HEK293T (cell line): Measurements from ENCODE around the gene SLITRK3.
A peak's percentile ranks its signal among the peaks of the same experiment; 100 is the strongest.

Experiments
- BHLHE40 ChIP-seq: fragments of 450-650 bp; IDR thresholded peaks from 2 replicates; pipeline ENCODE4 v1.6.1; 2016; ENCODE audit warnings: mild to moderate bottlenecking, moderate library complexity, borderline replicate concordance
- ELF4 ChIP-seq: fragments of 450-650 bp; IDR thresholded peaks from 2 replicates; pipeline ENCODE4 v1.6.1; 2017; ENCODE audit warnings: antibody characterized with exemption
- FOXK2 ChIP-seq: fragments of 450-650 bp; IDR thresholded peaks from 2 replicates; pipeline ENCODE4 v1.6.1; 2016; ENCODE audit warnings: mild to moderate bottlenecking
- FOXM1 ChIP-seq: fragments of 450-650 bp; IDR thresholded peaks from 2 replicates; pipeline ENCODE4 v1.6.1; 2017; ENCODE audit warnings: mild to moderate bottlenecking, borderline replicate concordance
- HDGF ChIP-seq: fragments of 450-650 bp; IDR thresholded peaks from 2 replicates; pipeline ENCODE4 v1.6.1; 2017; ENCODE audit warnings: antibody characterized with exemption, borderline replicate concordance
- L3MBTL2 ChIP-seq: fragments of 450-650 bp; conservative IDR thresholded peaks from 2 replicates; pipeline ENCODE4 v1.6.1; 2016; ENCODE audit warnings: mild to moderate bottlenecking
- PKNOX1 ChIP-seq: fragments of 450-650 bp; IDR thresholded peaks from 2 replicates; pipeline ENCODE4 v1.6.1; 2016
- SP1 ChIP-seq: fragments of 450-650 bp; IDR thresholded peaks from 2 replicates; pipeline ENCODE4 v1.6.1; 2017
- SUZ12 ChIP-seq: fragments of 450-650 bp; IDR thresholded peaks from 2 replicates; pipeline ENCODE4 v1.6.1; 2016; ENCODE audit warnings: mild to moderate bottlenecking
- TARDBP ChIP-seq: fragments of 450-650 bp; IDR thresholded peaks from 2 replicates; pipeline ENCODE4 v1.6.1; 2016
- ZNF384 ChIP-seq: fragments of 450-650 bp; IDR thresholded peaks from 2 replicates; pipeline ENCODE4 v1.6.1; 2016

- no peak for TF ChIP-seq L3MBTL2
- no peak for TF ChIP-seq ELF4
- TF ChIP-seq TARDBP, result no peak
- TF ChIP-seq SP1, result no peak
- no peak for TF ChIP-seq FOXM1
- TF ChIP-seq HDGF, result no peak
- TF ChIP-seq ZNF384, result peak; percentile 60
- no peak for TF ChIP-seq BHLHE40
- TF ChIP-seq FOXK2, result no peak
- no peak for TF ChIP-seq PKNOX1
- no peak for TF ChIP-seq SUZ12
These were observed 3.5 kb downstream of the SLITRK3 start for GRCh38 chr3:165192610-165193192.
